Fibroblast of skin of abdomen (primary cell): Measurements from ENCODE around the gene SCN4A.
"Not testable (repeated sequence)": the region's sequence is repeated elsewhere in the genome, so short reads cannot be mapped to it uniquely, and the experiment has no call there.

Experiments
- DNase-seq: peaks from one replicate; pipeline ENCODE4 v3.0.0-alpha.2; 2013

The SCN4A gene

GRCh38 chr17:63984651-63985386, 12.1 kb upstream of the SCN4A start:
- DNase-seq: peak; percentile 90

- peak; percentile 62 for DNase-seq
Measured at GRCh38 chr17:63984236-63984635, 11.5 kb upstream of the SCN4A start.

- no peak for DNase-seq
Measured at GRCh38 chr17:63983320-63983719, 10.6 kb upstream of the SCN4A start.

GRCh38 chr17:63982641-63983040, 9.9 kb upstream of the SCN4A start:
- DNase-seq: not testable (repeated sequence)

GRCh38 chr17:63978272-63979200, 5.8 kb upstream of the SCN4A start:
- DNase-seq: no peak

- DNase-seq: no peak
Measured at GRCh38 chr17:63976702-63977101, 4.0 kb upstream of the SCN4A start.

- no peak for DNase-seq
Measured at GRCh38 chr17:63975541-63976092, 2.9 kb upstream of the SCN4A start.

- peak; percentile 58 for DNase-seq
Measured at GRCh38 chr17:63974594-63975192, 2.0 kb upstream of the SCN4A start.

GRCh38 chr17:63973930-63974593, 1.3 kb upstream of the SCN4A start:
- DNase-seq: no peak

- no peak for DNase-seq
Measured at GRCh38 chr17:63973247-63973646, 529 bp upstream of the SCN4A start.

- DNase-seq: no peak
Measured at GRCh38 chr17:63969278-63969677, 3.4 kb downstream of the SCN4A start.

GRCh38 chr17:63967953-63968352, 4.8 kb downstream of the SCN4A start:
- DNase-seq: no peak

- DNase-seq: no peak
Measured at GRCh38 chr17:63966646-63967264, 6.0 kb downstream of the SCN4A start.

- DNase-seq: no peak
Measured at GRCh38 chr17:63963123-63963522, 9.6 kb downstream of the SCN4A start.

GRCh38 chr17:63962298-63962744, 10.4 kb downstream of the SCN4A start:
- DNase-seq: no peak

GRCh38 chr17:63961355-63962212, 11.1 kb downstream of the SCN4A start:
- DNase-seq: peak; percentile 60

GRCh38 chr17:63960430-63960829, 12.3 kb downstream of the SCN4A start:
- DNase-seq: no peak

- DNase-seq: no peak
Measured at GRCh38 chr17:63960006-63960405, 12.7 kb downstream of the SCN4A start.

- peak; percentile 40 for DNase-seq
Measured at GRCh38 chr17:63956296-63956920, 16.3 kb downstream of the SCN4A start.

- no peak for DNase-seq
Measured at GRCh38 chr17:63955791-63956190, 16.9 kb downstream of the SCN4A start.
